Activated CD4-positive, alpha-beta T cell treated with anti-CD3 and anti-CD28 coated beads for 36 hours (primary cell): ENCODE results near the gene TMEM51. TPM values are rescaled to one million over a fixed set of nuclear protein-coding genes. Genes with fewer than 3 reads are reported as not detected.

Experiments
- ATAC-seq: fragments of 200-7000 bp; cut with Tn5 transposase; one replicate; pipeline ENCODE4 v1.10.0; 2021; ENCODE audit warnings: mild to moderate bottlenecking, moderate library complexity
- CTCF ChIA-PET: fragments of 350-600 bp; sonication (Branson Sonifier 250); formaldehyde crosslinking; loops from one replicate; lab custom pipeline; 2021; ENCODE audit warnings: antibody characterized with exemption; lab: Charles Lee
- POLR2A ChIA-PET: fragments of 350-600 bp; sonication (Branson Sonifier 250); formaldehyde crosslinking; loops from one replicate; lab custom pipeline; 2021; ENCODE audit warnings: antibody characterized with exemption, inconsistent platforms; lab: Charles Lee
- DNase-seq: peaks from one replicate; pipeline ENCODE4 v3.0.0-alpha.2; 2020
- H3K27ac Mint-ChIP-seq: one replicate; pipeline ENCODE4 v1.8.0; 2021; ENCODE audit warnings: mixed read lengths
- H3K27me3 Mint-ChIP-seq: one replicate; pipeline ENCODE4 v1.8.0; 2021; ENCODE audit warnings: mixed read lengths
- H3K36me3 Mint-ChIP-seq: one replicate; pipeline ENCODE4 v1.8.0; 2021; ENCODE audit warnings: low read depth, mixed read lengths
- H3K4me1 Mint-ChIP-seq: one replicate; pipeline ENCODE4 v1.8.0; 2021; ENCODE audit warnings: mixed read lengths
- H3K4me3 Mint-ChIP-seq: one replicate; pipeline ENCODE4 v1.8.0; 2021; ENCODE audit warnings: mild to moderate bottlenecking, moderate library complexity, mixed read lengths
- H3K9me3 Mint-ChIP-seq: one replicate; pipeline ENCODE4 v1.8.0; 2021; ENCODE audit warnings: low read depth, mixed read lengths
- intact Hi-C, 2 experiments: fragments of 100-400 bp; cut with DNase I in 1 of 2; cut with micrococcal nuclease in 1 of 2; formaldehyde crosslinking; loops; one replicate each; pipeline versions ENCODE4 v1.14.2 to v1.15.1; 2022 to 2024; cut with DNase I, micrococcal nuclease
- total RNA-seq, 2 experiments: library from RNA; stranded (reverse); gene quantifications; one replicate each; pipeline ENCODE4 v1.2.3, GENCODE V29; 2021

TMEM51 gene
- total RNA-seq, 2 experiments from 2014 or later = 0.11 TPM; not detected in 1

DNA sequence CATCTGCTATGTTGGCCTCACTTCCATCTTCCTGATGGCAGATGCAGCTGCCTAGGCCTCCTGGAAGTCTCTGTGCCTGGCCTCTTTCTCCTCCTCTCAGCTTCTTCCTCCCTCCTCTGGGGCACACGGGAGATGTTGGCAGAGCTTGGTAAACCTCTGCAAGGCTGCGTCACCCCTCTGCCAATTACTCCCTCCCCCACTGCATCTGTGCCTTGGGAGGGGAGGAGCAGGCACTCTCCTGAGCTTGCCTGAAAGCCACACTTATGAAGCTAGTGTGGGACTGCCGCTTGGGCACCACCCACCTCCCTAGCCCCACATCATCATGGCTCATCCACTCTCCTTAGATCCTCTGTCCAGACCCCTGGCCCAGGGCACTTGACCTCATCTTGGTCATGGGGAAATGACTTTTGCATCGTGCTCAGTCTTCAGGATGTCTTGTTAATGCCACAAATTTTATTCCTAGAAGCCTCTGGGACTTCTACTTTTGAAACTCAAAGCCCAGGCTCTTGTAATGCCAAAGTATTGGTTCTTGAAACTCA is 7.3 kb upstream of the TMEM51 start:
- ChIA-PET CTCF (interaction anchor here (0.6 to 1.1 kb wide), 4 partner anchors 11 to 109 kb away, joined by 3 to 4 read pairs (median 3); no protein-coding TSS in a partner anchor), POLR2A (no interaction called here)
- no peak overlapping the region for H3K4me3 Mint-ChIP-seq
- peaks cover 39% of the 10 kb centered on the region for H3K27me3 Mint-ChIP-seq
- DNase-seq (no peak), ATAC-seq (no peak)
- H3K27ac Mint-ChIP-seq = no peak overlapping the region
- intact Hi-C loops = no loop called here
- no peaks in the 10 kb centered on the region for H3K4me1 Mint-ChIP-seq
- no peaks in the 10 kb centered on the region for H3K9me3 Mint-ChIP-seq
- no peaks in the 10 kb centered on the region for H3K36me3 Mint-ChIP-seq

DNA sequence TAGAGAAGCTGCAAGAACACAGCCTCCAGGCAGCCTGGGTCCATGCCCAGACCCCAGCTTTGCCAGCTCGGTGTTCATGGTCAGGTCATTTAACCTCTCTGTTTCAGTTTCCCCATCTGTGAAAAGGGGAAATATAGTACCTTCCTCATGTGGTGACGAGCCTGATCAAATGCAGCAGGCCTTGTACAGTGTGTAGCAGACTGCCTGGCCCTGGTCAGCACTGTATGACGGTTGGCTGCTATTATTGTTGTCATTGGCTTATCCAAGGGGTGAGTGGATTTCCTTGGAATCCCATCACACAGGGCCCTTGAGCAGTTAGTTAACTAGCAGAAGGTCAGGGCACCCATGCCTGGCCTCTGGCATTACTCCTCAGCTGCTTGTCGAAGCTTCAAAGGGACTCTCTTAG is 6.6 kb upstream of the TMEM51 start:
- Mint-ChIP-seq H3K4me3 (no peak overlapping the region), H3K4me1 (no peaks in the 10 kb centered on the region), H3K27ac (no peak overlapping the region), H3K9me3 (no peaks in the 10 kb centered on the region), H3K27me3 (peaks cover 42% of the 10 kb centered on the region), H3K36me3 (no peaks in the 10 kb centered on the region)
- intact Hi-C loops = no loop called here
- POLR2A ChIA-PET = no interaction called here
- DNase-seq (no peak), ATAC-seq (no peak)
- CTCF ChIA-PET = interaction anchor here (0.6 to 1.1 kb wide), 3 partner anchors 10 to 275 kb away, joined by 3 to 4 read pairs (median 3); no protein-coding TSS in a partner anchor

DNA sequence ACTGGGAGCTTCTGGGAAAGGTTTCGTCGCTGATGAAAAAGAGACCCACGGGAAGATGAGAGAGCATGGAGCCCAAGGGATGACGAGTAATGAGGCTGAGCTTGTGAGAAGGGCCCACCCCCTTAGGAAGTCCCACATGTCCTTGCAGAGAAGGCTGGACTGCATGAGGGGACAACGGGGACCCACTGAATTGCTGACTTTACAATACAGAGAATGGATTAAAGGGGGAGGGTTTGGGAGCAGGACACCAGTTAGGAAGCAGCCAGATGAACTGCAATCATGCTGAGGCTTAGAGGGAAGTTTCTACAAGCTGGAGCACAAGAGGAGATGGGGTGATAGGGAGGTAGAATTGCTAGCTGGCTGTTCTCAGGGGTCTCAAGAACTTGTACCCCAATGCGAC is 5.5 kb upstream of the TMEM51 start:
- DNase-seq (no peak), ATAC-seq (no peak)
- no peaks in the 10 kb centered on the region for H3K36me3 Mint-ChIP-seq
- intact Hi-C loops = no loop called here
- CTCF ChIA-PET = interaction anchor here (0.7 kb wide), 1 partner anchor 20 kb away, joined by 3 read pairs; no protein-coding TSS in a partner anchor
- H3K9me3 Mint-ChIP-seq = no peaks in the 10 kb centered on the region
- POLR2A ChIA-PET = no interaction called here
- no peak overlapping the region for H3K4me3 Mint-ChIP-seq
- peaks cover 44% of the 10 kb centered on the region for H3K27me3 Mint-ChIP-seq
- H3K4me1 Mint-ChIP-seq = peaks cover 2% of the 10 kb centered on the region
- H3K27ac Mint-ChIP-seq = no peak overlapping the region

- intact Hi-C loops = no loop called here
- ChIA-PET CTCF (interaction anchor here (0.7 kb wide), 1 partner anchor 20 kb away, joined by 3 read pairs; no protein-coding TSS in a partner anchor), POLR2A (no interaction called here)
- peaks cover 40% of the 10 kb centered on the region for H3K27me3 Mint-ChIP-seq
- H3K27ac Mint-ChIP-seq = no peak overlapping the region
- DNase-seq (no peak), ATAC-seq (no peak)
- no peak overlapping the region for H3K4me3 Mint-ChIP-seq
- no peaks in the 10 kb centered on the region for H3K9me3 Mint-ChIP-seq
- H3K36me3 Mint-ChIP-seq = no peaks in the 10 kb centered on the region
- peaks cover 2% of the 10 kb centered on the region for H3K4me1 Mint-ChIP-seq
Observed at GRCh38 chr1:15148475-15148874, 5.1 kb upstream of the TMEM51 start.

GRCh38 chr1:15148941-15149340 is 4.6 kb upstream of the TMEM51 start:
- Mint-ChIP-seq H3K9me3 (no peaks in the 10 kb centered on the region), H3K4me3 (no peak overlapping the region), H3K27me3 (peaks cover 40% of the 10 kb centered on the region), H3K27ac (no peak overlapping the region), H3K36me3 (no peaks in the 10 kb centered on the region), H3K4me1 (peaks cover 2% of the 10 kb centered on the region)
- DNase-seq = no peak
- POLR2A ChIA-PET = no interaction called here
- CTCF ChIA-PET = no interaction called here
- no peak for ATAC-seq
- intact Hi-C loops = no loop called here

DNA sequence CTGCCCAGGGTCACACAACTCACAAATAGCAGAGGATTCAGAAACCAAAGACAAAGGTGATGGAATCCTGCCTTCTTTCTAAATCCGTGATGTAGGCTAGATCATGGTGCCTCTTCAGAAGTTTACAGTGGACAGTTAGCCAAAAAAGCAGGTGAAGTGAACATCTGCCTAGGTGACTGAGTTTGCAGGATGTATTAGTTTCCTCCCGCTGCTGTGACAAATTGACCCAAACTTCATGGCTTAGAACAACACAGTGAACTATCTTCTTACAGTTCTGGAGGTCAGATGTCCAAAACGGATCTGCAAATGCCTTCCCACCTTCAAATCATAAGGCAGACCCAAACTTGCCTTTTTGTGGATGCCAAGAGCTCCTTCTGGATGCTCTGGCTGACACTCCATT is 3.2 kb upstream of the TMEM51 start:
- POLR2A ChIA-PET = no interaction called here
- intact Hi-C loops = no loop called here
- peaks cover 47% of the 10 kb centered on the region for H3K27me3 Mint-ChIP-seq

DNA sequence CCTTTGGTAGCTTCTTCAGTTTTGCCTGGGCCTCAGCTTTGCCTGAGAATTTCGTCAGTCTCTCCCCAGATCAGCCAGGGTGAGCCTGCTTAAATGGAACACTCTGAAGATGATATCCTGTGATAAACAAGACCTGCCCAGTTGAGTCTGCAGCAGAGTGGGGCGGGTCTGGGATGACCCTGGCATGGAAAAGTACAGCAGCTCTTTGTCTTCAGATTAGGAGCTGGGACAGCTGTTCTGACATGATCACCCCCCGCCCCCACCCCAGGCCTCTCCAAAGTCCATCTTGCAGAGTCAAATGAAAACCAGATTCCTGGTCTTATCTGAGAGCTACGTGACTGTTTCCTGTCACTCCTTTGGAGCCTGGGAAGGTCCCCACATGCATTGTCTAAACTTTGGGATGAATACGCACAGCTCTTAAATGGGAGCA is 2.2 kb upstream of the TMEM51 start:
- intact Hi-C loops = no loop called here
- Mint-ChIP-seq H3K4me1 (peaks cover 17% of the 10 kb centered on the region), H3K9me3 (no peaks in the 10 kb centered on the region), H3K27me3 (peaks cover 49% of the 10 kb centered on the region), H3K27ac (no peak overlapping the region), H3K36me3 (no peaks in the 10 kb centered on the region), H3K4me3 (no peak overlapping the region)
- POLR2A ChIA-PET = no interaction called here
- ATAC-seq = no peak
- CTCF ChIA-PET = interaction anchor here (0.6 to 1.0 kb wide), 3 partner anchors 23 to 153 kb away, joined by 3 to 5 read pairs (median 4); no protein-coding TSS in a partner anchor
- DNase-seq = no peak

More for the DNA sequence above, 3.2 kb upstream of the TMEM51 start:
- Mint-ChIP-seq H3K4me3 (no peak overlapping the region), H3K27ac (no peak overlapping the region), H3K4me1 (peaks cover 7% of the 10 kb centered on the region), H3K9me3 (no peaks in the 10 kb centered on the region), H3K36me3 (no peaks in the 10 kb centered on the region)
- CTCF ChIA-PET = interaction anchor here (0.5 to 1.0 kb wide), 2 partner anchors 22 to 249 kb away, joined by 3 read pairs; no protein-coding TSS in a partner anchor
- ATAC-seq = no peak
- no peak for DNase-seq

DNA sequence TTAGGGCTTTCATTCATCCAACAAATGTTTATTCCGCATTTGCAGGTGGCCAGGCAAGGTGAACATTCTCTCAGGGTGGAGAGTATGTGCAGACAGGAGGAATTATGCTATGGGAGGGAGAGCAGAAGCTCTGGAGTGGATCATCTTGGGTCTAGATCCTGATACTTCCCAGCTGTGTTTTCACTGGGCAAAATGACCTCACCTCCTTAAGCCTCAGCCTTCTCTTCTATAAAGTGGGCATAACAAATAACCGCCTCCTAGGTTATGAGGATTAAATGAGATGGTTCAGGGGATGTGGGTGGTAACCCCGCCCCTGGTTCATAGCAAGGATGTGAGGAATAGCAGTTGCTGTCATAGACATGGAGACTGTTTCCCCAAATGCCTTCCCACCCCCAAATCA is 1.7 kb upstream of the TMEM51 start:
- H3K27me3 Mint-ChIP-seq = peaks cover 50% of the 10 kb centered on the region
- no peak overlapping the region for H3K27ac Mint-ChIP-seq
- ATAC-seq = no peak
- ChIA-PET POLR2A (no interaction called here), CTCF (interaction anchor here (0.6 to 1.0 kb wide), 2 partner anchors 23 to 152 kb away, joined by 4 to 5 read pairs; no protein-coding TSS in a partner anchor)
- no peaks in the 10 kb centered on the region for H3K9me3 Mint-ChIP-seq
- no peak for DNase-seq
- intact Hi-C loops = loop anchor here (1.0 to 2.0 kb wide), 4 partner anchors 24 to 152 kb away; no protein-coding TSS in a partner anchor
- peaks cover 19% of the 10 kb centered on the region for H3K4me1 Mint-ChIP-seq
- no peak overlapping the region for H3K4me3 Mint-ChIP-seq
- H3K36me3 Mint-ChIP-seq = no peaks in the 10 kb centered on the region

GRCh38 chr1:15152318-15153183 is 996 bp upstream of the TMEM51 start:
- CTCF ChIA-PET = interaction anchor here (1.4 kb wide), 1 partner anchor 24 kb away, joined by 5 read pairs; no protein-coding TSS in a partner anchor

DNA sequence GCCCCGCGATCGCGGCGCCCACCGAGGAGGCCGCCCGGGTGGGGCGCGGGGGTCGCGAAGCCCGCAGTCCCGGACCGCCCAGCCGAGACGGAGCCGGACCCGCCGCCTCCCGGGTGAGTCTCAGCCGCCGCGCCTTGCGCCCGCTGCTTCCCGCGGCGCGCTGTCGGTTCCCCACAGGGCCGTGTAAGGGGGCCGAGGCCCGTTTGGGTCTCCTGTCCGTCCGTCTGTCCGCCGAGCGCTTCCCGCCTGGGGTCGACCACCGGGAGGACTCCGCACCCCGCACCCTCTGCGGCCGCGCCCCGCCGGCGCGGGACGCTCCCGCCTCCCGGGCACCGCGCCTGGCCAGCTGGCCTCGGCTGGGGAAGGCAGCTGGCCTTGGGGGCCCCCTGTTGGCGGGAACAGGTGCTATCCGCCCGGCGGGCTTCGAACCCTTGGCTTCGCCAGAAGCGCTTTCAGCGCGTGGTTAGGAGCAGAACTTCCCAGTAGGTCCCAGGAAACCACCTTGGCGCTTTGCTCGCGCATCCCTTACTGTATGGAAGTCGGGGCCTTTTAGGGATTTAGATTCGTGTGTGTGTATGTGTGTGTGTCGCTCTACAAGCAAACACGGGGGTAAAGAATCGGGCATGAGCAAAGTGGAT is 414 bp downstream of the TMEM51 start:
- POLR2A ChIA-PET = no interaction called here
- Mint-ChIP-seq H3K4me3 (peak overlapping the region; percentile 11), H3K27ac (no peak overlapping the region), H3K36me3 (no peaks in the 10 kb centered on the region), H3K9me3 (no peaks in the 10 kb centered on the region), H3K27me3 (peaks cover 48% of the 10 kb centered on the region), H3K4me1 (peaks cover 19% of the 10 kb centered on the region)
- CTCF ChIA-PET = interaction anchor here (0.7 to 1.4 kb wide), 2 partner anchors 25 to 159 kb away, joined by 3 to 5 read pairs; no protein-coding TSS in a partner anchor
- intact Hi-C loops = loop anchor here in 1 of 2 experiments (2.0 kb wide), 1 partner anchor 119 kb away; no protein-coding TSS in a partner anchor
- peak; percentile 66 for DNase-seq
- ATAC-seq = peak; percentile 40

More at GRCh38 chr1:15152318-15153183, 996 bp upstream of the TMEM51 start:
- intact Hi-C loops = loop anchor here (1.0 to 2.0 kb wide), 4 partner anchors 24 to 152 kb away; no protein-coding TSS in a partner anchor
- Mint-ChIP-seq H3K4me3 (peak overlapping the region; percentile 8), H3K9me3 (no peaks in the 10 kb centered on the region), H3K36me3 (no peaks in the 10 kb centered on the region), H3K27ac (no peak overlapping the region), H3K4me1 (peaks cover 19% of the 10 kb centered on the region), H3K27me3 (peaks cover 47% of the 10 kb centered on the region)
- DNase-seq = peak; percentile 58
- ATAC-seq = peak; percentile 45
- POLR2A ChIA-PET = no interaction called here
